IMR-90 (cell line): Measurements from ENCODE around the gene LIN37. TPM values are rescaled to one million over a fixed set of nuclear protein-coding genes. Genes with fewer than 3 reads are reported as not detected.

Source experiments
- ATAC-seq: fragments of 200-7000 bp; cut with Tn5 transposase; 2 replicates; pipeline ENCODE4 v1.9.1; 2020; ENCODE audit warnings: low read depth, mild to moderate bottlenecking, moderate library complexity
- BruUV-seq: library from RNA; stranded (reverse); fragments of 400-500 nt; replicated peaks from 2 replicates; lab custom pipeline; 2021; lab: Mats Ljungman, UMichigan
- CTCF ChIA-PET: fragments of 300-600 bp; formaldehyde crosslinking; extraction: SDS; loops from one replicate; lab custom pipeline; 2021; ENCODE audit warnings: antibody characterized with exemption; lab: Yijun Ruan, JAX
- POLR2A ChIA-PET: fragments of 300-600 bp; sonication (Branson Sonifier 250); formaldehyde crosslinking; loops from one replicate; lab custom pipeline; 2022; ENCODE audit warnings: antibody characterized with exemption; ENCODE audit not compliant: unreplicated experiment; lab: Charles Lee
- DNase-seq: peaks from one replicate; pipeline ENCODE4 v3.0.0; 2013
- H2AFZ ChIP-seq: replicated peaks from 2 replicates; pipeline ENCODE3; 2013; ENCODE audit warnings: low read length, mild to moderate bottlenecking; ENCODE audit not compliant: poor library complexity
- H2AK5ac ChIP-seq: 2 replicates; pipeline ENCODE4 v1.6.1; 2013; ENCODE audit warnings: low read depth, low read length, inconsistent platforms
- H2AK9ac ChIP-seq: replicated peaks from 2 replicates; pipeline ENCODE3; 2013; ENCODE audit warnings: mild to moderate bottlenecking, low read depth, low read length, moderate library complexity; ENCODE audit not compliant: poor library complexity
- H2BK120ac ChIP-seq: 2 replicates; pipeline ENCODE4 v1.6.1; 2013; ENCODE audit warnings: low read depth, low read length, inconsistent platforms
- H2BK15ac ChIP-seq: 3 replicates; pipeline ENCODE4 v1.6.1; 2013; ENCODE audit warnings: low read depth, low read length, inconsistent platforms
- H2BK20ac ChIP-seq: 2 replicates; pipeline ENCODE4 v1.6.1; 2013; ENCODE audit warnings: low read depth, mild to moderate bottlenecking, inconsistent platforms, low read length, moderate library complexity
- H2BK5ac ChIP-seq: 2 replicates; pipeline ENCODE4 v1.6.1; 2013; ENCODE audit warnings: mild to moderate bottlenecking, low read depth, low read length, inconsistent platforms; ENCODE audit not compliant: poor library complexity, severe bottlenecking
- H3K14ac ChIP-seq: replicated peaks from 2 replicates; pipeline ENCODE4 v1.6.1; 2013; ENCODE audit warnings: low read depth, low read length, inconsistent platforms
- H3K18ac ChIP-seq: 2 replicates; pipeline ENCODE4 v1.6.1; 2013; ENCODE audit warnings: low read depth, low read length, control low read depth
- H3K23ac ChIP-seq: 2 replicates; pipeline ENCODE4 v1.6.1; 2013; ENCODE audit warnings: low read depth, low read length, inconsistent platforms
- H3K27ac ChIP-seq: 2 replicates; pipeline ENCODE4 v1.5.1; 2013; ENCODE audit warnings: mild to moderate bottlenecking, control low read depth, low read length; ENCODE audit not compliant: insufficient read depth
- H3K27me3 ChIP-seq: 2 replicates; pipeline ENCODE4 v1.6.1; 2013; ENCODE audit warnings: low read length; ENCODE audit not compliant: control insufficient read depth, insufficient read depth
- H3K36me3 ChIP-seq: 2 replicates; pipeline ENCODE4 v1.6.1; 2013; ENCODE audit warnings: low read length, mixed read lengths; ENCODE audit not compliant: control insufficient read depth, insufficient read depth
- H3K4ac ChIP-seq: 2 replicates; pipeline ENCODE4 v1.6.1; 2013; ENCODE audit warnings: low read depth, low read length, inconsistent platforms
- H3K4me1 ChIP-seq: 2 replicates; pipeline ENCODE4 v1.6.1; 2013; ENCODE audit warnings: low read length, mixed read lengths; ENCODE audit not compliant: control insufficient read depth, insufficient read depth
- H3K4me2 ChIP-seq: 2 replicates; pipeline ENCODE4 v1.6.1; 2013; ENCODE audit warnings: low read depth, mild to moderate bottlenecking, control low read depth, low read length, moderate library complexity
- H3K4me3 ChIP-seq: 2 replicates; pipeline ENCODE4 v1.5.1; 2013; ENCODE audit warnings: low read depth, mild to moderate bottlenecking, control low read depth, low read length, moderate library complexity; ENCODE audit not compliant: insufficient read depth
- H3K56ac ChIP-seq: 2 replicates; pipeline ENCODE4 v1.6.1; 2013; ENCODE audit warnings: low read length, inconsistent platforms; ENCODE audit not compliant: insufficient read depth; ENCODE audit errors: extremely low read depth
- H3K79me1 ChIP-seq, 2 experiments: 2 replicates each; pipeline ENCODE4 v1.6.1; 2013; ENCODE audit warnings: low read length in 2 of 2, inconsistent platforms in 1 of 2, low read depth in 1 of 2
- H3K9ac ChIP-seq: 2 replicates; pipeline ENCODE4 v1.6.1; 2013; ENCODE audit warnings: low read depth, low read length, control low read depth
- H3K9me1 ChIP-seq: 2 replicates; pipeline ENCODE4 v1.6.1; 2013; ENCODE audit warnings: low read length, inconsistent platforms; ENCODE audit not compliant: insufficient read depth
- H3K9me3 ChIP-seq: 2 replicates; pipeline ENCODE4 v1.6.1; 2013; ENCODE audit warnings: low read length; ENCODE audit not compliant: control insufficient read depth, insufficient read depth
- H4K20me1 ChIP-seq: 2 replicates; pipeline ENCODE4 v1.6.1; 2013; ENCODE audit warnings: low read length, inconsistent platforms; ENCODE audit not compliant: insufficient read depth
- H4K5ac ChIP-seq: 2 replicates; pipeline ENCODE4 v1.6.1; 2013; ENCODE audit warnings: mild to moderate bottlenecking, low read depth, low read length, control low read depth
- H4K8ac ChIP-seq, 2 experiments: 2 replicates each; pipeline ENCODE4 v1.6.1; 2013; ENCODE audit warnings: low read depth in 2 of 2, low read length in 2 of 2, control low read depth in 1 of 2, inconsistent platforms in 1 of 2
- H4K91ac ChIP-seq: 2 replicates; pipeline ENCODE4 v1.6.1; 2013; ENCODE audit warnings: low read depth, low read length, inconsistent platforms; ENCODE audit not compliant: insufficient read depth
- CEBPB ChIP-seq: IDR thresholded peaks from 2 replicates; pipeline ENCODE4 v1.6.1; 2012; ENCODE audit warnings: low read depth, low read length, improper control_type of control experiment
- POLR2A ChIP-seq: IDR thresholded peaks from 2 replicates; pipeline ENCODE4 v1.6.1; 2012; ENCODE audit warnings: mild to moderate bottlenecking, low read depth, low read length
- RFX5 ChIP-seq: IDR thresholded peaks from 2 replicates; pipeline ENCODE4 v1.8.0; 2012; ENCODE audit warnings: low read depth, mild to moderate bottlenecking, low read length, moderate library complexity
- whole genome bisulfite sequencing, 2 experiments: methylation state at CpG; one replicate each; pipeline versions ENCODE4 v1.1.5 to v1.1.7; 2013; ENCODE audit warnings: missing lambda C conversion rate in 2 of 2; ENCODE audit not compliant: insufficient read length in 1 of 2; ENCODE audit errors: extremely low coverage in 2 of 2; 5-methylcytosine and 5-hydroxymethylcytosine counted together
- dilution Hi-C: fragments of 300-500 bp; cut with HindIII; formaldehyde crosslinking; loops from one replicate; pipeline ENCODE4 v1.14.3; 2018; ENCODE audit warnings: low sequenced_read_pairs; ENCODE audit not compliant: unreplicated experiment
- in situ Hi-C: fragments of 300-500 bp; cut with MboI; formaldehyde crosslinking; loops from 3 replicates; pipeline ENCODE4 v1.14.3; 2019; ENCODE audit warnings: low sequenced_read_pairs, inconsistent platforms, mixed read lengths
- intact Hi-C: fragments of 100-400 bp; cut with micrococcal nuclease; formaldehyde crosslinking; loops from 2 replicates; pipeline ENCODE4 v1.10.0; 2022
- polyA plus RNA-seq, 3 experiments: library from polyadenylated mRNA; depleted of rRNA; stranded (reverse); fragments of >200 nt; gene quantifications; 2 replicates each; pipeline ENCODE4 v1.2.3, GENCODE V29; 2012; ENCODE audit warnings: low replicate concordance in 1 of 3
- total RNA-seq: library from RNA; depleted of rRNA; stranded (reverse); fragments of >200 nt; gene quantifications from 2 replicates; pipeline ENCODE4 v1.2.3, GENCODE V29; 2012

LIN37 gene
- total and polyA plus RNA-seq, 2 of the 4 experiments (the other 2 are of a cell fraction): 12.7 to 23.1 TPM

- H3K23ac ChIP-seq: no peak overlapping the region
- H2BK120ac ChIP-seq: no peak overlapping the region
- CTCF ChIA-PET: no interaction called here
- no peaks in the 10 kb centered on the region for H3K27me3 ChIP-seq
- POLR2A ChIA-PET: no interaction called here
- H3K4me2 ChIP-seq: no peak overlapping the region
- H3K4ac ChIP-seq: no peak overlapping the region
- H3K18ac ChIP-seq: no peak overlapping the region
- H3K9me1 ChIP-seq: no peaks in the 10 kb centered on the region
- BruUV-seq: no TSS peak
- H3K79me1 ChIP-seq: peaks cover 0 to 16% of the 10 kb centered on the region in 2 experiments; a peak in 3 of 4 replicates
- in situ Hi-C loops (no loop called here), dilution Hi-C loops (no loop called here), intact Hi-C loops (no loop called here)
- peaks cover 9% of the 10 kb centered on the region for H4K20me1 ChIP-seq
- H4K91ac ChIP-seq: no peak overlapping the region
- H2AFZ ChIP-seq: no peak overlapping the region
- 97% methylated on average over 9 of the region's 11 CpGs; no CpG with 5 or more reads in 1 of the 2 experiments for WGBS, 2 experiments
- no peaks in the 10 kb centered on the region for H3K9me3 ChIP-seq
- DNase-seq (no peak), ATAC-seq (no peak)
- H3K27ac ChIP-seq: no peak overlapping the region
- H4K8ac ChIP-seq: no peak overlapping the region
- H3K4me1 ChIP-seq: no peaks in the 10 kb centered on the region
- no peak overlapping the region for H2AK5ac ChIP-seq
- no peak overlapping the region for H4K5ac ChIP-seq
- no peak overlapping the region for H2BK15ac ChIP-seq
- H2AK9ac ChIP-seq: no peak overlapping the region
- H3K4me3 ChIP-seq: no peak overlapping the region
- no peak overlapping the region for H3K14ac ChIP-seq
- no peak overlapping the region for H3K9ac ChIP-seq
- no peak for TF ChIP-seq CEBPB
- TF ChIP-seq POLR2A: no peak
- TF ChIP-seq RFX5: no peak
- H3K36me3 ChIP-seq: peaks cover 94% of the 10 kb centered on the region
- no peak overlapping the region for H2BK20ac ChIP-seq
- H2BK5ac ChIP-seq: no peak overlapping the region
- no peak overlapping the region for H3K56ac ChIP-seq
Measured at GRCh38 chr19:35729763-35730162, 18.6 kb upstream of the LIN37 start.
